HG03457 (cell line): Measurements from ENCODE around the gene TIAM2.
"Not testable (repeated sequence)": the region's sequence is repeated elsewhere in the genome, so short reads cannot be mapped to it uniquely, and the experiment has no call there.

Experiments used
- ATAC-seq: cut with Tn5 transposase; IDR thresholded peaks from one replicate; pipeline ENCODE4 v1.9.1; 2021; ENCODE audit warnings: moderate number of reproducible peaks; ENCODE audit not compliant: unreplicated experiment

TIAM2 gene

DNA sequence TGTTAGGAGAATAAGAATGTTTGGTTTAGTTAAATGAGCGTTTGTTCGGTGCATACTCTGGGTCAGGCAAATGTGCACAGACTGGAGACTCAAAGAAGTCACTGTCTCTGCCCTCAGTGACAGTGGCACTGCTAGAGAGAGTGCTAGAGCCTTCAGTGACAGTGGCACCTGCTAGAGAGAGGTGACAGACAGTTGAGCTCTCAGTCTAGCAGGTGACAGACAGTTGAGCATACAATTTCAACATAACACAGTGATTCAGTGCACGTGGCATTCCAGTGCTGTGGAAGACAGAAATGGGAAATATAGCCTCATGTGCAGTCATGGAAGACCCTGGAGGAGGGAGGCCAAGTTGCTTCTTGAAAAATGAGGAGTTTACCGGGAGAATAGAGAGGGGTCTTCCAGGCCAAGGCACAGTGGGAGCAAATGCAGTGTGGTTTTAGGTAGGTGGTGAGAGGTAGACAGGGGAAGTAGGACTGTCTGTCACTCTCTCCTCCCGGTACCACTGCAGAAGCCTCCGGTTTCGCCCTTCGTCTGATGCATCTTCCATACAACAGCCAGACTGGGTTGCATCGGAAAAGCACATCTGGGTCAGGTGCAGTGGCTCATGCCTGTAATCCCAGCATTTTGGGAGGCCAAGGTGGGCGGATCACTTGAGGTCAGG is 160.8 kb downstream of the TIAM2 start:
- ATAC-seq: no peak

DNA sequence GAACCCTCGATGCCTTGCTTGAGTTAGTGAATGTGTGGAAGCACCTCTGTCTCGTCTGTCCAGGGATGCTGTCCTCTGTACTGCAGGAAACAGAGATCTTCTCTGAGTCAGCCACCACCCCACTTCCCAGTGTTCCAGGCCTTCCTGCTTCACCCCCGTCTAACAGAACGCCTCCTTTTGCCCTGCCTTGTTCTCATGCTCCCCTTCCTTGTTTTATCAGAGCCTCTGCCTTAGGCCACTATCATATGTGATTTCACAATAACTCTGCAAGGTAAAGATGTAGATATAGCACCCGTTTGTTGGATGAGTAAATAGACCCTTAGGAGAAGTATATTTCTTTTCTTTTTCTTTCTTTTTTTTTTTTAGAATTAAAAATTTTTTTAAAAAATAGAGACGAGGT is 162.0 kb downstream of the TIAM2 start:
- no peak for ATAC-seq

DNA sequence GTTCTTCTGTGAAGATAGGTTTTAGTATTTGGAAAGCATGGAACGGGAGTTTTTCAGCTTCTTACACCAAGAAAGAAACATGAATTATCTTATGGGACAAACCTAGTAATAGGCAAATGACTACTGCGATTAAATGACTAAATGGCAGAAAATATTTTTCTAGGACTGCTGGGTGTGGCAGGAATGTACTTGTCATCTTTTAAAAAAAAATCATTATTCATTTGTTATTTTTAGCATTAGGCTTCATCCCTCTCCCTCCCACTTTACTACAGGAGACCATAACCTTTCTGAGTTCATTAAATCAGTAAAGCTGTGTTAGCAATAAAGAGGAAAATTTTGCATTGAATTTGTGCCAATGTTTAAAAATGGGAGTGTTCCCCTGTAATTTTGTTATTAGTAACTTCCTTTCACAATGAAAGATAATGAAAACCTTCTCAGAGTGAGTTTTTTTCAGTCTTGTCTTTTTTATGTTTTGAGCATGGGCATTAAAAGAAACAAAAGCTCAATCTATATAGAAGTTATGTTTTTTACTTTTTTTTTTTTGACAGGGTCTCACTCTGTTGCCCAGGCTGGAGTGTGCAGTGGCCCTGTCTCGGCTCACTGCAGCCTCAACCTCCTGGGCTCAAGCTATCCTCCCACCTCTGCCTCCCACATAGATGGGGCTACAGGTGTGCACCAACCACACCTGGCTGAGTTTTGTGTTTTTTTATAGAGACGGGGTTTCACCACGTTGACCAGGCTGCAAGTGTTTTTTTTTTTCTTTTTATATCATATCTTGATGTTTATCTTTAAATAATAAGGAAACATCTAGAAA is 163.1 kb downstream of the TIAM2 start:
- no peak for ATAC-seq

DNA sequence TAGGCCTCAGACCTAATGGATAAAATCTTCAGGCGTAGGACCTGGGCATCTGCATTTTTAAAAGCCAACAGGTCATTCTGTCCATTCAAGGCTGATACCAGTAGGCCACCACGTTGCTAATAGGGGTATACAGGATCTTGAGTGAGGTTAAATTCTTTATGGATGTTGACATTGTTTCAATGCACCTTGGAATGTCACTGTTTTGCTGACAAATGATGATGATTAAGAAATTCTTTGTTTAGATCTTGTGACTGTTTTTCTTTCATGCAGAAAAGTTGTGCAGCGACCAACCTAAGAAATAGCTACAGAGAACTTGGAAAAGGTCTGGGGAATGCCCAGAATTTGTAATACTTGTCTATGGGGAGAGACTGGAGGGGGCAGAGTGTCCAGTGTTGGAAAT is 167.6 kb downstream of the TIAM2 start:
- no peak for ATAC-seq

DNA sequence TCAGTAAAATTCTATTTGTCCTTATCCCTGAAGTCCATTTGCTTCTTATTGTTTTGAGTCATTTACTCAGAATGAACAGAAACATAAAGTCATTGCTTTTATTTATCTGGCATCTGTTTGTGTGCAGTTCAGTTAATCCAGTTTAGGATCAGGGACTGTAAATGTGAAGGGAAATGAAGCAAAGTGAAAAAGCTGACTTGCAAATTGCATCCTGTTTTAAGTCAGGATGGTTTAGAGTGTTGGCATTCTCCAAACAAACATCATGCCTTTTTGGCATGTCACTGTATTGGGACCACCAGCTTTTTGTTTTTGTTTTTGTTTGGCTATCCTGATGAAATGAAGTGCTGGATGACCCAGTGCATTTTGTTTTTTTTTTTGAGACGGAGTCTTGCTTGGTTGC is 168.5 kb downstream of the TIAM2 start:
- no peak for ATAC-seq

DNA sequence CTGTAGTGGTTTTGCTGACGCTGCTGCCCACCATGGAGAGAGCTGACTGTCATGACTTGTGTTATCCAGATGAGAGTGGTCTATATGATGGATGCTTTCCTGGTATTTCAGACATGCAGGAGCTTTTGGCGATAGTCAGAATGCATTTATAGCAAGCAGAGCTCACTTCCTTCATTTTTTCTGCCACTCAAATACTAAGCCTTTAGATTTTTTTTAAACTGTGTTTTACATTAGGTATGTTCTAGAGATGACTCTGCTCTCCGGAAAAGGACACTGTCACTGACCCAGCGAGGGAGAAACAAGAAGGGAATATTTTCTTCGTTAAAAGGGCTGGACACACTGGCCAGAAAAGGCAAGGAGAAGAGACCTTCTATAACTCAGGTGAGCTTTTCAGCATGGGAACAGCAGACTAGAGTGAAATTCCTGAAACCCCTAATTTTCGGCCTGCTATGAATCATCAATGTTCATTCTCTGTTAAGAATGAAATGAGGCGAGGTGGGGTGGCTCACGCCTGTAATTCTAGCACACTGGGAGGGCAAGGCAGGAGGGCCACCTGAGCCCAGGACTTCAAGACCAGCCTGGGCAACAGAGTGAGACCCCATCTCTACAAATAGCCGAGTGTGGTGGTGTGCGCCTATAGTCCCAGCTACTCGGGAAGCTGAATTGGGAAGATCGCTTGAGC is 170.1 kb downstream of the TIAM2 start:
- no peak for ATAC-seq

DNA sequence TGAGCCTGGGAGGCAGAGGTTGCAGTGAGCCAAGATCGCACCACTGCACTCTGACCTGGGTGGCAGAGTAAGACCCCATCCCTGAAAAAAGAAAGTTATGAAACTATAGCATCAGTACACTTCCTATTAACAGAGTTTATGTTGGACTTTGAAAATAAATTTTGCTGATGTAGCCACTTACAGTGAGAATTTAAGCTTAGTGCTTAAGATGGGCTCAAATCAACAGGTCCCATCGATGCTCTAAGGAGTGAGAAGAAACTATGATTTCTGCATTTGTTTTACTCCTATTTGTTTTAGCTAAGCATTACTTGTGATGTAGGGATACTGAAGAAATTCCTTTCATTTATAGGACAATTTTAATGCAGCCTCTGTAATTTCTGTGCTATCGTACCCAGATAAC is 175.4 kb downstream of the TIAM2 start:
- no peak for ATAC-seq

DNA sequence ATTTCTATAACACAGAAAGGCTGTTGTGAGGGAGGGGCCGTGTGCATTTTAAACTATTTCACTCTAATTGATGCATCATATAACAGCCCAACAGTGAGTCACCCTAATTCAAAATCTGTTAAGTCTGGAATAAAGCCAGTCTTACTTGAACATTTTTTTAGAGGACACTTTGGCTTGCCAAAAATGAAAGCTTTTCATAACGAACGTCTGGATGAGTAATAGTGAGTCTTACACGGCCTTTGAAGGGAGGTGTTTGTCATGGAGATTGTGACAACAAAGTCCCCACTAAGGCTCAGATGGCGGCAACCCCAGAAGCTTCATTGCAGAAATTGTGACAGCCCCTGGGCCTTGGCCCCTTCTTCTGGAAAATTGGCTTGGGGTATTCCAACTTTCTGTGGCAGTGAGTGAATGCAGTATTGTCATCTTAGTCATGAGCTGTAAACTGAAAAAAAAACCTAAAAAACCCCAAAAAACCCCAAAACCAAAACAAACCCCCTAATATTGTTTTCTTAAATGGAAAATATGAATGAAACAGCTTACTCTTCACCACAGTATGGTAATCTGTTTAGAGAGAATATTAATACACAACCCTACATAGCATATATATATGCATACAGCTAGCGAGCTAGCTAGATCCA is 176.1 kb downstream of the TIAM2 start:
- ATAC-seq: peak; percentile 88

DNA sequence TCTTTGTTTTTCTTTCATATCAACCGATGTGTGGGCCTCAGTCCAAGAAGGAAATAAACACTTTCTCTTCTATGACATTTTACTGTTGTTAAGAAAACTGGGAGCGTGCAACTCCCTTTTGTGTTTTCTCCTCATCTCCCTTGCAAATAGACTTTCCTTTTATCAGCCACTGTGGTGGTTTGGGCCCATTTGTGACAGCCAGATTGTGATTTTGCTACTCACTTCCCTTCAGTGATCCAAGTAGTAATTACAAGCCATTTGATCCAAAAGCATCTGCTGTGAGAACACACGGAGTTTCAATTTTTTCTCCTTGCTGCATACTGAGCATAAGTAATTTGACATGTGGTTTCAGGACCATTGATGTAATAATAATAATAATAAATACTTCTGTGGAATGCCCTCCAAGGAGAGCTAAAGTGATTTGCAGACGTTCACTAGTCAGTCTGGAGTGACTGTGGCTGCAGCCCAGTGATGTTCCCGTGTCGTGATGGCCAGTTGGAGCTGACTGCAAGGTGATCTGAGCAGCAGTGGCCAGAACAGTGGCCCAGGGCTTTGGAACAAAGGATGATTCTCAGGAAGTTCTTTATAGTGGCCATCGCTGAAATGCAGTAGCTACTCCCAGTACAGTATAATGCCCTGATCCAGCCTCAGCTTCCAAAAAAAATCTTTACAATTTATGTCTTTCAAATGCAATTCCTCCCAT is 176.8 kb downstream of the TIAM2 start:
- no peak for ATAC-seq

DNA sequence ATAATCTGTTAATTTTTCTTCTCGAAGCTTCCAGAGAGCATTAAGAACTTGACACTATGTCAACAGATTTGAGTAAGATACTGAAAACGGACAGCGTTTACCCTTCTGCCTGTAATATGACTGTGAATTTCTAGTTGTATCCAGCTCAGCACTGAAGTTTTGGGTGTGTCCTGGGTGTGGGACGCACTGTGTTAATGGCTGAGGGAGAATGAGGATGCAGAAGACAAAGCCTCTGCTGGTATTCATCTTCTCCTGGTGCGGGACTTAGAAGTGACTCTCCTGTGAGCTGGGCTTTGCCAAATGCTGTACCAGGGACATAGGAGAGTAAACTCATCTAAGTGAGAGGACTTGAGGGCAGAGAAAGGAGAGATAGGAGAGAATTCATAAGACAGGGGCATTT is 178.4 kb downstream of the TIAM2 start:
- ATAC-seq: no peak

DNA sequence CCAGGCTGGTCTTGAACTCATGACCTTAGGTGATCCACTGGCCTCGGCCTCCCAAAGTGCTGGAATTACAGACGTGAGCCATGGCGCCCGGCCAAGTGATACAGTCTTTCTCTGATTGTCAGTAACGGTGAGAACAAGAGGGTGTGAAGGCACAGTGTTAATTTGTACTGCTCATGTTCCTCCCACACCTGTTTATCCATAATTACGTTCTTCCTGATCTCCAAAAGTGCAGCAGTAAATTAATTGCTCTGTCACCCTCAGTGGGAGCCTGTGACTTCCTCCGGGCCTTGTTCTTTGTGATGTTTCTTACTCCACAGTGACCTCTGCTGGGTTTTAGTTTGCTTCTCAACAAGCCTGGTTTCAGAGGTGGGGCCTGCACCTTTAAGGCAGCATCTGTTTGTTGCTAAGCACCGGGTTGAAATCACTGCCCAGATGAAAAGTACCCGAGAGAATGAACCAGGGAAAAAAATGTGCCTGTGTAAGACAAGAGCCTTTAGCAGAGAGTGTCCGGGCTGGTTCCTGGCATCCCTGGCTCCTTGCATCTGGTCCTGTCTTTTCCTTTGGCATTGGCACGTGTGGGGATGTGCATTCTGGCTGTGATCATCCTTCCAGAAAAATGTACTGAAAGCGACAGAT is 179.6 kb downstream of the TIAM2 start:
- ATAC-seq: peak; percentile 40

DNA sequence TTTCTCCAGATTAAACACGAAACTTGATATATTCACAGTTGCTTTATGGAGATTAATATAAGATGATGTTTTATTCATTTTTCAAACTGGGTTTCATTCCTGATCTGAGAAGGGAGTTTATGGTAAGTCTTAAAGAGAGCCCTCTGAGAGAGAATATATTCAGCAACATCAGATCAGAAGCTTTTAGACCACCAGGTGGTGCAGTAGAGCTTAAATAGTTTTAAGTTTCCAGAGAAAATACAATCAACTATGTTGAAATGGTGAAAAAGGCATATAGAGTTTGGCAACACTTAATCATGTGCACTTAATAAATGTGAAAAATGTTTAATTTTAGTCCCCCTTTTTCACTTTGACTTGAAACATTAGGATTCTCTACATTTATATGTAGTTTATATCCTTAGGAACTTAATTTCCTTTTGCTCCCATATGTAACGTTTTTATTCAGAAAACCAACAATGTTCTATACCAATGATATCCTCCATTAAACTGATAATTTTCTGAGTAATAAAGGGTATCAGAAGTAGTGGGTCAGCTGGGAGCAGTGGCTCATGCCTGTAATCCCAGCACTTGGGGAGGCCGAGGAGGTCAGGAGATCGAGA is 182.3 kb downstream of the TIAM2 start:
- ATAC-seq: no peak

DNA sequence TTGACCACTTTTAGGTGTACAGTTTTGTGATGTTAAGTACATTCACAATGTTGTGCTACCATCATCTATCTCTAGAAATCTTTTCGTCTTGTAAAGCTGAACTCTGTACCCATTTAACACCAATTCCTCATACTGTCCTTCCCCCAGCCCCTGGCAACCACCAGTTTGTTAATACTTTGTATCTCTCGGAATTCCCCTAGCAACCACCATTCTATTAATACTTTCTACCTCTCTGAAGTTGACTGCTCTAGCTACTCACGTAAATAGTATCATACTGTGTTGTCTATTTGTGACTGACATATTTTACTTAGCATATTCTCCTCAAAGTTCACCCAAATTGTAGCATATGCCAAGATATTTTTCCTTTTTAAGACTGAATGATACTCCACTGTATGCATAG is 186.4 kb downstream of the TIAM2 start:
- peak; percentile 74 for ATAC-seq

DNA sequence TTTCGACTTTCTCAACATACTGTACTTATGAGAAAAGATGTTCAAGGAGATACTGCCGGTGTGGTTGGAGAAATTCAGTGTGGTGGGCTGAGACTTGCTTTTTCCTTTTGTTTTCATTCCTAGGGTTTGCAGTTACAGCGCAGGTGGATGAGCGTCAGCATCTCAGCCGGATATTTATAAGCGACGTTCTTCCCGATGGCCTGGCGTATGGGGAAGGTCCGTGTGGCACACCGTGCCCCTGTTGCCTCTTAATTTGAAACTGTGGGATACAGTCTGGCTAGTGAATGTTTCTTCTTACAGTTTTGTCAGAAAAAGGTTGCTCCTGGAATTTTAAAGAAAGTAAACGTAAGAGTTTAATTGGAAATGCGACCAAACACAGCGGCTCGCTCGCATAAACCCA is 187.0 kb downstream of the TIAM2 start:
- no peak for ATAC-seq

DNA sequence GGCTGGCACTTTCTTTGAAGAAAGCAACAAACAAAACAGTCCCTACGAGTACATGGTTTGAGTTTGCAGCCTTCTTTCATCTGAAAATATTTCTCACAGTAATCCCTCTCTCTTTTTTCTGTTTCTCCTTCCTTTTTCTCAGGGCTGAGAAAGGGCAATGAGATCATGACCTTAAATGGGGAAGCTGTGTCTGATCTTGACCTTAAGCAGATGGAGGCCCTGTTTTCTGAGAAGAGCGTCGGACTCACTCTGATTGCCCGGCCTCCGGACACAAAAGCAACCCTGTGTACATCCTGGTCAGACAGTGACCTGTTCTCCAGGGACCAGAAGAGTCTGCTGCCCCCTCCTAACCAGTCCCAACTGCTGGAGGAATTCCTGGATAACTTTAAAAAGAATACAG is 188.0 kb downstream of the TIAM2 start:
- ATAC-seq: no peak

DNA sequence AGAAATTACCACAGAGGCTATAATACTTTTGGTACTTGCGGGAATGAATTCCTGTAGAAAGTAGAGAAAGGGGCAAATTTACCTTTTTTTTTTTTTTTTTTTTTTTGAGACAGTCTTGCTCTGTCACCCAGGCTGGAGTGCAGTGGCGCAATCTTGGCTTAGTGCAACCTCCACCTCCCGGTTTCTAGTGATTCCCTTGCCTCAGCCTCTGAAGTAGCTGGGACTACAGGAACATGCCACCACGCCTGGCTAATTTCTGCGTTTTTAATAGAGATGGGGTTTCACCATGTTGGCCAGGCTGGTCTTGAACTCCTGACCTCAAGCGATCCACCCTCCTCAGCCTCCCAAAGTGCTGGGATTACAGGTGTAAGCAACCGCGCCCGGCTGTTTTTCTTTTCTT is 189.9 kb downstream of the TIAM2 start:
- ATAC-seq: not testable (repeated sequence)

DNA sequence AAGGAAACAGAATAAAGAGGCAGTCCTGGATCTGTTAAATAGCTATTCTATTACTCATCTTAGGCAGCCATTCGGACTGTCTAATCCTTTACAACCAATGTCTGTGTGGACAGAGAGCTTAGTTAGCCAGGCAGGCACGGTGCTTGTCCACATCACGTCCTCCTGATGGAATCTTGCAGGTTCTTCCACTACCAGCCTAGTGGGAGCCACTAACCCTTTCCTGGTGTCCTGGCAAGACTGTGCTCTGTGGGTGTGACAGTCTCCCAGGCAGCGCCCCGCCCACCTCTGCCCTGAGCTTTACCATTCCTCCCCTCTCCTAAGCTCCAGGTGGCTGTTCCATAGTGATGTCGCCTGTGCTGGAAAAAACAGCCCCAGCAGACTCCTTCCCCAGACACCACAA is 190.4 kb downstream of the TIAM2 start:
- no peak for ATAC-seq

DNA sequence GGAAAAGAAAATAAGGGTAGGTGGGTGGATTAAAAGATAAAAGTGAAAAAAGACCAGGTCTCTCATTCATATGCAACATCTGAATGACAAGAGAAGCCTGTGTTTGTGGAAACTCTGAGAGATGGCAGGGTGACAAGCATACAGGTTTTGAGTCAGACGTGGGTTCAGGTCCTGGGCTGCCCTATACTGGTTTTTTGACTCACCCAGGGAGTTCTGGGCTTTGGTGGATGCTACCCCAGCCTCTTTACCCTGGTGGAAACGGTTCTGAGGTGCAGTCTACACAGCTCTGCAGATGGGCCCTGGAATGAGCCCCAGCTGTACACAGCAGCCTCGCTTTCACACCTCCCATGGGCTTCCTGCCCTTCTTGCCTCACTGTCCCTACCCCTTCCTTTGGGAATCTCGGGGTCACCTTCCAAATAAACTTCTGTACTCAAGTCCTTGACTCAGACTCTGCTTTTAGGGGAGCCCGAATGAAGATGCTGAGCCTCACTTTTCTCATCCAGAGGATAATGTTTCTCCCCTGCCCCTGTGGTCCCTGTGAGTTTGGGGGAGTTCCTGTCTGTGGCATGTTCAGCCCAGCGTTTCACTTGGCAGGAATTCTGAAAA is 191.0 kb downstream of the TIAM2 start:
- no peak for ATAC-seq

DNA sequence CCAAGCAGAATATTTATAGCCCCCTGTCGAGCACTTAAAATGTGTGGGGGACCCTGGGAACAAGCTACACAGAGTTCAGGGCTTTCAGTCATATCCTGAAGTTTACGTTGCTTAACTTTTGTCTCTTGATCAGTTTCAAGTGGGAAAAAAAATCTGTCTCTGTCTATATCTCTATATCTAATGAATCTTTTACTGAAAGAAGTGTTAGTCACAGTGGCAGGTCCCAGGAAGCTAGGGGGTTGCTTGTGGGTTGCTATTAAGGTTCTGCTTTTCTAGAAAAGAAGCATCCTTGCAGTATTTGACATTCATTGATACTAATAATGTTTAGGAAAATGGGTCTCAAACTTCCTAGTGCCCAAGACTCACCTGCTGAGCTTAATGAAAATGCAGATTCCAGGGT is 192.0 kb downstream of the TIAM2 start:
- ATAC-seq: no peak
